ENCODE results near the gene EXOC6B.

DNA sequence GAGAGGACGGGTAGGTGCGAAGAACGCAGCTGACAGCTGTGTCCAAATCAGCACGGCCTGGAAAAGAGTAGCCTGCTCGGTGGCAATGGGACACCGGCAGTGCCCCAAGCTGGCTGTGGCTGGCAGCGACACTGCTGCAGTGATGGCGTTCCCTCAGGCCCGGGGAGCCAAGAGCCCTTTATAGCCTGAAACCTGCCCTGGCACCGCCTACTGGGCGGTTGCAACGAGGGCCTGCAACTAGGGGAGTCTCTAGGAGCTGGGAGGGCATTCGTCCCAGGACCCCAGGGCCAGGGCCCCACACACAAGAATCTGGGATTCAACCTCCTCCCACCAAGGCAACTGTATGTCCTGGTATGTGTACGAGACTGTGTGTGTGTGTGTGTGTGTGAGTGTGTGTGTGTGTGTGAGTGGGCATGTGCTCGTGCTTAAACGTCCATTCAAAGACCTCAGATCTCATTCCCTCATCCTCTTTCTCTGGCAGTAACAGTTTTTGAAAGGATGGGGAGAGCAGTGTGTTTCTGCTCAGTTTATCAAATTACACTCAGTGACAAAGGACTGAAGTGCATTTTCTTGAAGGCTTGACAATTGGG lies 671.4 kb downstream of the EXOC6B start:
- TF ChIP-seq, protein P1, sequence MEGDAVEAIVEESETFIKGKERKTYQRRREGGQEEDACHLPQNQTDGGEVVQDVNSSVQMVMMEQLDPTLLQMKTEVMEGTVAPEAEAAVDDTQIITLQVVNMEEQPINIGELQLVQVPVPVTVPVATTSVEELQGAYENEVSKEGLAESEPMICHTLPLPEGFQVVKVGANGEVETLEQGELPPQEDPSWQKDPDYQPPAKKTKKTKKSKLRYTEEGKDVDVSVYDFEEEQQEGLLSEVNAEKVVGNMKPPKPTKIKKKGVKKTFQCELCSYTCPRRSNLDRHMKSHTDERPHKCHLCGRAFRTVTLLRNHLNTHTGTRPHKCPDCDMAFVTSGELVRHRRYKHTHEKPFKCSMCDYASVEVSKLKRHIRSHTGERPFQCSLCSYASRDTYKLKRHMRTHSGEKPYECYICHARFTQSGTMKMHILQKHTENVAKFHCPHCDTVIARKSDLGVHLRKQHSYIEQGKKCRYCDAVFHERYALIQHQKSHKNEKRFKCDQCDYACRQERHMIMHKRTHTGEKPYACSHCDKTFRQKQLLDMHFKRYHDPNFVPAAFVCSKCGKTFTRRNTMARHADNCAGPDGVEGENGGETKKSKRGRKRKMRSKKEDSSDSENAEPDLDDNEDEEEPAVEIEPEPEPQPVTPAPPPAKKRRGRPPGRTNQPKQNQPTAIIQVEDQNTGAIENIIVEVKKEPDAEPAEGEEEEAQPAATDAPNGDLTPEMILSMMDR (IDR thresholded peaks at IDR 0.05 in 4 of 5, conservative IDR thresholded peaks at IDR 0.05 in 1 of 5), result no peak
- no peak for TF ChIP-seq POLR2A (IDR thresholded peaks at IDR 0.05)

Measured in gastrocnemius medialis (tissue), 4 donors.